GM21723 (cell line): ENCODE measurements around the gene UGT1A1.

Source experiments
- ATAC-seq: cut with Tn5 transposase; IDR thresholded peaks from one replicate; pipeline ENCODE4 v1.9.1; 2021; ENCODE audit warnings: mild to moderate bottlenecking, moderate library complexity; ENCODE audit not compliant: unreplicated experiment

Gene UGT1A1

DNA sequence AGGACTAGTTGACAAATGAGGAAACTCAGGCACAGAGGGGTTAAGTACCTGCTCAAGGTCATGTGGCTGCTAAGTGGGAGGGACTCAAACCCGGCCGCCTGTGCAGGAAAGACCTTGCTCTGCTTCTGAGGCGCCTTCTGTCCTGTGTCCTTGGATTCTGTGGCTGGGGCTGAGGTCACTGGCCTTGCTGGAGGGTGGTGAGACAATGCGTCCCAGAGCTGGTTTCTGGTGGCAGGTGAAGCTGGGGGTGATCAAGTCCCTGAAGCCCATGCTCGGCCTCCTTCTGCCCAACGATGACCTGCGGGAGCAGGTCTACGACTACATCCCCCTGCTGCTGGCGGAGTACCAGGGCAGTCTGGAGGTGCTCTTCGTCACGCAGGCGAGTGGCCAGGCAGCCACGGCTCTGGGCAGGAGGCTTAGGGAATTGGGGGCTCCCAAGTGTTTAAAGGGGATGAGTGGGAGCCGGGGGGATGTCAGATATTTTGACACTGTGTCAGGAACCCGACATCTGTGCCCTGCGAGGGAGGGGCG, 34.1 kb downstream of the UGT1A1 start:
- no peak for ATAC-seq

- ATAC-seq, result no peak
Observed at GRCh38 chr2:233795735-233796171, 35.7 kb downstream of the UGT1A1 start.

DNA sequence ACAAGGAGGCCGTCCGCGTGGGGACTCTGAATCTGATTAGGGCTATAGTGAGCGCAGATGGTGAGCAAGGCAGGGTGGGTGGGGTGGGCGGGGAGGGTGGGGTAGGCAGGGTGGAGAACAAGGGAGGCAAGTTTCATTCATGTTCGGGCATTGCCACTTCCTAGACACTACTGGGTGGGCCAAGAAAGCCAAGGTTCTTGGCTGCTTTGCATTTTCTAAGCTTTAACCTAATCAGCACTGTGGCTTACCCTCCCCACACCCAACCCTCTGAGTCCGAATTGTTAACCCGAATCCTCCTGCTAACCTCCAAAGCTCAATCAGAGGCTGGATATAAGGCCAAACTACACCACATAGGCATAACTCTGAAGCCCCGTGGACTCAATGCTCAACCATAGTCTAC, 36.2 kb downstream of the UGT1A1 start:
- no peak for ATAC-seq

DNA sequence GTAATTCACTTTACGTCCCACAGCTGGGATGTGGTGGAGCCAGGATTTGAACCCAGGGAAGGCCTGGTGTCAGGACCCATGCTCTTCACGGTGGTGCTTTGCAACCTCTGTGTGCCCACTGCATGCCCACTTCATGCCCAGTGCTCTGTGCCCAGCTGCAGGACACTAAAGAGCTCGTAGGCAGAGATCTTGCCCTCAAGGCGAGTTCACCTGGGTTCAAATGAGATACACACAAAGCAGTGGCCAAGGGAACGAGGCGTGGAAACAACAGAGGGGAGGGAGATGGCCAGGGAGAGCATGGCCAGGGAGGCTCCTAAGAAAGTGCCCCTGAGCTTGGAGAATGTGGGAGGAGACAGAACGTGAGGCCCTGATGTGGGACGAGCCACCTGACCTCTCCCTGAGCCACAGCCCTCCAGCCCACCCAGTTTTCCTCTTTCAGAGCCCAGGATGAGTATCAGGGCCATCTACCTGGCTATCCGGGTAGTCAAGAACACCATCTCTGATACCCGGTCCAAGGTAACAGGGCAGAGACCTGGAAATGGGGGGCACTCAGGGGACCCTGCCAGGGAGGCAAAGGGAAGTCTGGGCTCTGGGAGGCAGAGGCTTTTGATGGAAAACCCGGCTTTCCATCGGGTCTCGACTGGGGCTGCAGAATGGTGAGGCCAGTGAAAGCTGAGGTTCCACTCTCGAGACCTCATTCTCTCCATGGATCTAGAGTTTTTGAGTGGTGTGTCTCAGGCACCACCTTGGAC, 38.4 kb downstream of the UGT1A1 start:
- ATAC-seq, result no peak

DNA sequence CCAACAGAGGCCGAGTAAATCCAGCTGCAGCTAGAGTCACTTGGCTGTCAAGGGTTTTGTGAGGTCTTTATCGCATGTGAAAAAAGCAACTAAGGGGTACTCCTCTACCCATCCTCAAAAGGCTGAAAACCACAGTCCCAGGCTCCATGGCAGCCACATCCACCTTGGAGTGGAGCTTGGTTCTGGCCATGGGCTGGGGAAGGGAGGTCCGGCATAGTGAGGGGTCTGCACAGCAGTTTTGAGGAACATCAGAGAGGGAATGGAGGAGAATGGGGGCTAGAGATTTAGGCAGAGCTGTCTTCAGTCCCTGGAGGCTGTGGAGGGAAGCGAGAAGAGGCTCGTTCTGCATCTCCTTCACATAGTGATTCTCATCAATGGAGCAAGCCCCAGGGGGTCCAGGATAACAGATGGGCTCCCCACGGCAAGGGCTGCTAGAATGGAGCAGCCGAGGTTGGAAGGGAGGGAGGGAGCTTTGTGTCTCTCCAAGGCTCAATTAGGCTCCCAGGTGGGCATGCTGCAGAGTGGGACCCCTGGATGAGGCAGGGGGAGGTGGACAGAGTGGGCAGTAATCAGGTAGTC, 39.1 kb downstream of the UGT1A1 start:
- no peak for ATAC-seq

DNA sequence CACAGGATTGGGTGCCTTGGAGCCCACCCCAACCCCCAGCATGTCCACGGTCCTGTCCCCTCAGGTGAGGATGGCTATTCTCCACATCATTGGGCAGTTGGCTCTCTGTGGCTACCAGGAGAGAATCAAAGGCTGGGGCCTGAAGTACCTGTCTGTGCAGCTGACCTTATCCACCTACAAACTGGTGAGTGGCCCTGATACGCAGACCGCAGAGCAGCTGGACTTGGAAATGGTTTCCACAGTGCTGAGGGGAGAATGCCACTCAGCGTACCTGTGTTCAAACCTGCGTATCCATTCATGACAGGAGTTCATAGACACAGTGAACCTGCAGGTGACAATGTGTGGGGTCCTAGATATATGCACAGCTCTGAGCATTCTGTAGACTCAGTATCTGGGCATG, 39.6 kb downstream of the UGT1A1 start:
- no peak for ATAC-seq

GRCh38 chr2:233800208-233800607, 40.1 kb downstream of the UGT1A1 start:
- ATAC-seq, result no peak

GRCh38 chr2:233801357-233802131, 41.5 kb downstream of the UGT1A1 start:
- ATAC-seq, result peak; percentile 65

- no peak for ATAC-seq
Observed at GRCh38 chr2:233802132-233802815, 42.2 kb downstream of the UGT1A1 start.

DNA sequence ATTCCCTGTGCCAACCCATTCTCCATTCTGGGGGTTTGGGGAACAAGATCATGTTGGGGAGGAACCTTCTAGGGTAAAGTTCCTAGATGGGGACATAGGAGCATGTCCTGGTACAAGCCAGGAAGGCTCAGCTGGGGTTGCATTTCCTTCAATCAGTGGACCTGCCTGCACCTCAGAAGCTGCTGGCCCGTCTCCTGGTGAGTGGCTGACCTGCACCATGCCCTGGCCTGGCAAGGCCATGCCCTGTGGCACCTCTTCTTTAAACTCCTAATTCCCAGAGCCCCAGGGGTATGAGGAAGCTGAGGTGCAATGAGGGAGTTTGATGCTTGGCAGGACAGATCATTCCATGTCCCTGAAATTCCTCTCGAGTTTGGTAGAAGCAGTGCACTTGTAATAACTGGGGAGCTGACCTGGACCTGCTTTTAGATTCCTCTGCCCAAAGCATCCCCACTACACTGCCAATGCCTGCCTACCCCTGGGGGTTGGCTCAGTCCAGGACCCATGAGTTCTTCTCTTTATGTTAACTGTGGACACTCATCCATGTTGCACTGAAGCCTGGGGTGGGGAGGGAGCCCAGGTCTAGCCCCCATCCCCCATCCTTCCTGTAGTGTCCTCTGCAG, 43.3 kb downstream of the UGT1A1 start:
- ATAC-seq, result no peak

GRCh38 chr2:233803994-233804393, 43.9 kb downstream of the UGT1A1 start:
- ATAC-seq, result no peak

- ATAC-seq, result no peak
Observed at GRCh38 chr2:233807215-233807865, 47.3 kb downstream of the UGT1A1 start.

- no peak for ATAC-seq
Observed at GRCh38 chr2:233807966-233808935, 48.2 kb downstream of the UGT1A1 start.

GRCh38 chr2:233810385-233810784, 50.3 kb downstream of the UGT1A1 start:
- no peak for ATAC-seq

DNA sequence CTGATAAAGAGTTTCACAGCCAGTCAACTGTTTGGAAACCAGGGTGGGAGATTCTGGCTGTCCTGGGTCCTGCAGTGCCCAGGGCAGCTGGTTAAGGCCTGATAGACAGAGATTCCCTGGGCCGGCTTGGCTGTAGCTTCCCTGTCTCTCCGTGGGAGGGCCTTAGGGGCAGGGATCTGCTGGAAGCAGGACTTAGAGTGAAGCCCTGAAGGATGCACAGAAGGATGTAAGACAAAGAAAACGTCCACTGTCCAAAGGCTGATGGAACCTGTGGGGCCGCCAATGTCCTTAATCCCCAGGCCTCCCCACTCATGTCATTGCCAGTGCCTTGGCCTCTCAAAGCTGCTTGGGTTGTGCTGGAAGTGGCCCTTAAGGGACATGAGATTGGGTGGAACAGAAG, 51.0 kb downstream of the UGT1A1 start:
- no peak for ATAC-seq

DNA sequence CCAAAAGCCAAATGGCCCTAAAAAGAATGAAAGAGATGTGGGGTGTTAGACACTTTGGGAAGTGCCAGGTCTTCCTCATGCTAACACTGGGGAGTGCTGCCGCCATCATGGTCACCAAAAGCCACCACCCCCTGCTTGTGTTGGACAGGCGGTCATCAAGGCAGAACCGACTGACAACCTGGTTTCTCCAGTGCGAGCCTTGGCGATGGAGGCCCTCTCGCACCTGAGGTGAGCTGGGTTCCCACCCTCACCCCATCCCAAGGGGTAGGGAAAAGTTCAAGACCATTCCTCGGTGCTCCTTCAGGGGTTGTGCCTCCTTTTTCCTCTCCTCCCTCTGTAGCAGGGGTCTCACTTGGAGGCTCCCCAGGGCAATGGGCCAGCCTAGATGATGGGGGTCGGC, 51.7 kb downstream of the UGT1A1 start:
- ATAC-seq, result no peak

DNA sequence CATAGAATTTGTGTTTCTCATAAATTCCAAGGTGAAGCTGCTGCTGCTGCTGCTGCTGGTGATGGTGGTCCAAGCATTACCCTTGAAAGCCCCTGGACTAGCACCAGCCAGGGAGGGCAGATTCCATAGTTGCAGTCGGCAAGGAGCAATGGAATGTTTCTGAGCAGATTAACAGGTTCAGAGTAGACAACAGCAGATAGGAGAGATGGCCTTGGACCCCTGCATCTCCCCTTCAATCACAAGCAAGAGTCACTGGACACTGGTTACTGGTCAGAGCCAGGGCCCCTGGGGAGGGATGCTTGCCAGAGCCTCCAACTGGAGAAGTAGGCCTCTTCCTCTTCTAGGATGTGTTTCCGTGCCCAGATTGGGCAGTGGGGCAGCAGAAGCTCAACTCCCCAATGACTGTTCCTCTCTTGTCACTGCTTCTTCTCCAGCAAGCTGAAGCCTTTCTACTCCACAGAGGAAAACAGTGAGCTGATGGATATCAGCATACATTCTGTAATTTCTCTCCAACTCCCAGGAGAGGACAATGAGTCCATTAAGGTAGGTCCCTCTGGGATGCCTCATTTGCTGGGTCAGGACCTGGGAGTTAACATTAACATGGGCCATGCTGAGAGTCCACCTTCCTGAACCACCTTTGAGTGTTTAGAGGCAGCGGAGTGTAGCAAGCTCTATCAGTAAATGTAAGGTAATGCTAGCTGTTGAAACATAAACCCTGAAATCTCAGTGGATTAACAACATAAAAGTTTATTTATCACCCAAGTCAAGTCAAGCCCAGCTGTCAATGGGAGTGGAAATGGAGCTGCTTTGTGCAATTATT, 53.4 kb downstream of the UGT1A1 start:
- ATAC-seq, result no peak
